ENCODE measurements around the gene BNIP2.

- no peak for TF ChIP-seq CTCF (IDR thresholded peaks at IDR 0.05)
- no peak for TF ChIP-seq POLR2A (IDR thresholded peaks at IDR 0.05)
Observed at GRCh38 chr15:59647085-59647484, 42.0 kb downstream of the BNIP2 start.

Measured in uterus (tissue), 2 donors.